ENCODE results near the gene GPR157.

GRCh38 chr1:9065213-9065751 lies 63.6 kb downstream of the GPR157 start:
- TF ChIP-seq POLR2A (IDR thresholded peaks at IDR 0.05; ENCODE audit: low read depth, low read length) (no peak; the same call in 1 of the 2 replicates), POLR2AphosphoS5 (IDR thresholded peaks at IDR 0.05; ENCODE audit: low read depth, low read length) (peak; percentile 70), TAF1 (IDR thresholded peaks at IDR 0.05; ENCODE audit: low read depth, low read length) (no peak), POU2F2 (IDR thresholded peaks at IDR 0.05; ENCODE audit: low read depth, low read length) (no peak), SPI1 (IDR thresholded peaks at IDR 0.05; ENCODE audit: low read depth, low read length) (no peak)
